NCI-H2196 treated with DMSO at 0.1 percent for 48 hours (cell line): ENCODE measurements around the gene MCRS1.
A peak's percentile ranks its signal among the peaks of the same experiment; 100 is the strongest.
"Not testable (repeated sequence)": the region's sequence is repeated elsewhere in the genome, so short reads cannot be mapped to it uniquely, and the experiment has no call there.

Source experiments
- DNase-seq: peaks from one replicate; lab custom pipeline; 2025; ENCODE audit not compliant: unreplicated experiment; lab: John Stamatoyannopoulos, UW

Gene MCRS1

GRCh38 chr12:49542592-49543160, 25.3 kb downstream of the MCRS1 start:
- DNase-seq: no peak

GRCh38 chr12:49541911-49542505, 25.9 kb downstream of the MCRS1 start:
- no peak for DNase-seq

DNA sequence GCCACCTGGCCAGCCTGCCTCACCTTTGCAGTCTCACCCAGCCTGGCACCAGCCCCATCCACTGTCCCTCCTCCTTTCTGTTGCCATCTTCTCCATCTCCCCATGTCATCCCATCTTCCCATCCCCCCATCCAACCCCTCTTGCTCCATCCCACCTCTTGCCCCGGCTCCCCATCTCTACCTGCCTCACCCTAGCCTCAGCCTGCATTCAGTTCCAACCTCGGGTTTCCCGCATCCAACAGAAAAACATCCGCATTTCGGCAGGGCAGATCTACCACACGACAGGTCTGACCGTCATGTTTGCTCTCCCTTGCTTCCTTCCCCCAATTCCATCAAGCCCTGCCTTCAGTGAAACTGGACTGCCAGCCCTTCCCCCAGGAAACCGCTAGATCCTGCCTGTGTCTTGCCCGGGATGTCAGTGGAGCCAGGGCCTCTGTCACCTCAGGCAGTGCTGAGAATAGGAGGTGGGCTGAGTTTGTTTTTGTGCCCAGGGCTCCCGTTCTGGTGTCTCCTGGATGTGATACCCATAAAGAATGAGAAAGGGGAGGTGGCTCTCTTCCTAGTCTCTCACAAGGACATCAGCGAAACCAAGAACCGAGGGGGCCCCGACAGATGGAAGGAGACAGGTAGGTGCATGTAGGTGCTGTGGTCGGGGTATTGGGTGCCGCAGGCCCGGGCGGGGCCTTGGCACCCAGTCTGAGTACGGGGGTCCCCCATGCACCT, 26.6 kb downstream of the MCRS1 start:
- DNase-seq: no peak

GRCh38 chr12:49540229-49541139, 27.5 kb downstream of the MCRS1 start:
- no peak for DNase-seq

DNA sequence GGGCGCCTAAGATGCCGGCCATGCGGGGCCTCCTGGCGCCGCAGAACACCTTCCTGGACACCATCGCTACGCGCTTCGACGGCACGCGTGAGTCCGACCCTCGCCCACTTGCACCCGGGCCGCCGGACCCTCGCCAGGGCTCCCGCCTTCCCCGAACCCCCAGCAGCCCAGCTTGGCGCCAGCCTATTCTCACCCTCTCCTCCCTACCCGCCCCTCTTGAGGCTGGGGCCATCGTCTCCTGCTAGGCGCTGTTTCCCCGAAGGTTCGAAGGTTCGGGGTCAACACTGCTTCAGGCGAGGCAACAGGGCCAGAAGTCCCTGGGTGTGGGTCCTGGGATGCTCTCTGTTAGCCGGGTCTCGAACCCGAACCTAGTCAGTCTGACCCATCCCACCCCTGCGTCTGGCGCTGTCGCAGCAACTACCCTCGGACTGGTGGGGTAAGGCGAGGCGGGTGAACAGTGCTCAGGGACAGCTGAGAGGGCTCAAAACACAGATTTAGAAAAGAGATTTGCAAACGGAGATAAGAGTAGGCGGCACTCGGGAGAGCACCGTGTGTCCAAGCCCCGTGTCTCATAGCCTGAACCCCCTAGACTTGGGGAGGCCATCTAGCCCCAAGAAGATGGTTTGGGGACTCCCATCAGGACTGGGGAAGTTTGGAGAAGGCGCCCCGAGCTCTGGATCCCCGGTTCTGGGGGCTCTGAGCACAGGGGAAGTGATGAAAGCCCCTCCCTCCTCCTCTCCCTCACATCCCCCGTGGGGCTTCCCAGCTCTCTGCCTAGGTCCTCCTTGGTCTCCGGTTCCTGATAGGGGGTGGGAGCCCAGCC, 28.3 kb downstream of the MCRS1 start:
- DNase-seq: no peak

- peak; percentile 65 for DNase-seq
Measured at GRCh38 chr12:49538510-49539403, 29.2 kb downstream of the MCRS1 start, which contains the start of gene KCNH3. KCNH3 (plus strand) TSS chr12:49539030; CDS start chr12:49539417, 387 bp downstream.

GRCh38 chr12:49537752-49538509, 30.0 kb downstream of the MCRS1 start:
- DNase-seq: no peak

GRCh38 chr12:49537231-49537751, 30.7 kb downstream of the MCRS1 start:
- no peak for DNase-seq

- DNase-seq: no peak
Measured at GRCh38 chr12:49536526-49537071, 31.3 kb downstream of the MCRS1 start.

- no peak for DNase-seq
Measured at GRCh38 chr12:49535921-49536525, 31.9 kb downstream of the MCRS1 start.

DNA sequence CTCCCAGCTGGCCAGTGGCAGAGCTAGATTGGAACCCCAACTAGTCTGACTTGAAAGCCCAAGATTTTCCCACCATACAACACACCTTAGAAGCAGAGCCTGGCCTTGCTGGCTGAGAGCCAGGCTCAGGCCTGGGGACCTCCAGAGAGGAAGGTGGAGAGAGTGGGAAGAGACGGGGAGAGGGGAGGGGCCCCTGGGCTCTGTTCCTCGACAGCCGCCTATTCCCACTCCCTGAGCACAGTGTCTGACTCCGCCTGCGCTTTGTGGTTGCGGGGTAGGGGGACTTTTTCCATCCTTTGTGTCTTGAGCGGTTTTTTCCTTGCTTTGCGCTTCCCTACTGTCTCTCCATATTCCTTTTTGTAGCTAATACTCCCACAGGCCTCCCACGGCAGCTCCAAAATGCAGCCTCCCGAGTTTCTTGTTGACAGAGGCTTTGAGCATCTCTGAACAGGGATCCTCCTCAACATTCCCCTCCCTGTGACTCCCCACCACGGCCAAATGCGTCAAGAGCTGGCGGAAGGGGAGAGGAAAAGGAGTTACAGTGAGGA, 33.1 kb downstream of the MCRS1 start:
- DNase-seq: no peak

GRCh38 chr12:49534122-49534521, 33.8 kb downstream of the MCRS1 start:
- DNase-seq: not testable (repeated sequence)

- no peak for DNase-seq
Measured at GRCh38 chr12:49533331-49533730, 34.6 kb downstream of the MCRS1 start.

DNA sequence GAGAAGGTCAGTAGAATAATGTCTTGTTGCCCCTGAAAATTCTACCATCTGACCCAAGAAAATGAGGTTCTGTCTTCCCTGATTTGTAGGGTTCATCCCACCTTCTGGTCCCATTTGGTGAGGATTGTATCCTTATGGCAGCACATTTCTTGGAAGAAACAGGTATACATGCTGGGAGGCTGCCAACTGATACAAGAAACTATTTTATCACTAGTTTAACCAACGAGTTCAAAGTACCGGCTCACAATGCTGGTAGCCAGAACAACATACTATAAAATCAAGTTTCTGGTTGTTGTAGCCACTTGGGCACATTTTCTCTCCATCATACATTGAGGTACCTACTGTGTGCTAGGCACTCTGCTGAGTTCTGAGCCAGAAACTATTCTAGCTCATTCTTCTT, 36.2 kb downstream of the MCRS1 start:
- no peak for DNase-seq

DNA sequence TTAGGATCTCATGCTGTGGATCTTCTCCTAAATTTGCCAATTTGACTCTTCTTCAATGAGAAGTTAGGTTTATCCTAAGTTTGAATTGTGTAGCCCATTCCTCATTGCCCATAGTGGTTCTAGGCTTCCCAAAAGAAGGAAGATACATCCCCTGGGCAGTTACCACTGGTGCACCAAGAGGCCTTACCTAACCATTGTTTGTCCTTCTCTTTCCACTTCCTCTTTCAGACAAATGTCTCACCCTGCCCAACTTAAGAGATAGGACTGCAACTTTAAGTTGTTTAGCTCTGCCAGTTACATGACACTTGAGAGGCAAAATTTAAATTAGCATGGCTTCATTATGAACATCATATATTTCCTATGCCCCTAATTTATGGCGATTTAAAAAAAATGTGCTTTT, 38.5 kb downstream of the MCRS1 start:
- no peak for DNase-seq

DNA sequence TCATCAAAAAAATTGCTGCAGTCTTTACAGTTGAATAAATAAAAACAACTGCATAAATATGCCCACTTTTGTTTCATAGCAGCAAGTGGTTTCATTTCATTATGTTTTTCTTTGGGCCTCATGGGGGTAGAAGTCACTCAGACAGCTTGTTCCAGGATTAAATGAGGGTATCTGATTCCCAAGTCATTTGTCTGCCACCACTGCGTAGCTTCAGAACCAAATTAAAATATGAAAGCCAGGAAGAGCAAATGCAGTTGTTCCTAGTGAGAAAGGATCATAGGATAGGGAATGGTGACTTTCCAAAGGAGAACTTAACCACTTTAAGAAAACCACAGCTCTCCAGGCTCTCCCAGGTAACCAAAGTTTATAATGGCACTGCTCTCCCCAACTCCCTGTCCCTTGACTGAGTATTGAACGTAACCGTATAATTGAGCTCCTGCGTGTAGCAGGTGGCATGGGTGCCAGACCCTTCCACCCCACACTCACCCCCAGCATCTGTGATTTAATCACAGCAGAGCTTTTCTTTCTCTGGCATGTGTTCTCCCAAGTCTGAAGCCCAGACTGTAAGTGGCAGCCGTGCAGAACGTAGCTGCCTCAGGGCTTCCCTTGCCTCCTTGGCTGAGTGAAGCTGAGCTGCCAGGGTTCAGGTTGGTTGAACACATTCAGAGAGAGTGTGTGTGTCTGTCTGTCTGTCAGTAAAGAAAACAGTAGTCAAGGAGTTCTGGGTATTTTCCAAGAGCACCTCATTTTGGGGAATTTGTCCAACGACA, 40.4 kb downstream of the MCRS1 start:
- DNase-seq: no peak

GRCh38 chr12:49525942-49526341, 42.0 kb downstream of the MCRS1 start:
- DNase-seq: no peak
